Measurements from ENCODE around the gene APBB1IP.

DNA sequence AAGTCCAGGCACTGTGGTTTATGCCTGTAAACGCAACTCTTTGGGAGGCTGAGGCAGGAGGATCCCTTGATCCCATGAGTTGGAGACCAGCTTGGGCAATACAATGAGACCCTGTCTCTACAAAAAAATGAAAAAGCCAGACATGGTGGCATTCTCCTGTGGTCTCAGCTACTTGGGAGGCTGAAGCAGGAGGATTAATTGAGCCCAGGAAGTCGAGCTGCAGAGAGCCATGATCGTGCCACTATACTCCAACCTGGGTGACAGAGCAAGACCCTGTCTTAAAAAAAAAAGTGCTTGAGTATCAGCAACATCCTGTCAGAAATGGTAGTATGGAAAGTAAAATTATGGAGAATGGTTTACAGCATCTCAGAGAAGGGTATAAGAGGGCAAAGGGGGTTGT lies 11.6 kb downstream of the APBB1IP start:
- TF ChIP-seq POLR2A (IDR thresholded peaks at IDR 0.05) = no peak
- TF ChIP-seq, protein P1, sequence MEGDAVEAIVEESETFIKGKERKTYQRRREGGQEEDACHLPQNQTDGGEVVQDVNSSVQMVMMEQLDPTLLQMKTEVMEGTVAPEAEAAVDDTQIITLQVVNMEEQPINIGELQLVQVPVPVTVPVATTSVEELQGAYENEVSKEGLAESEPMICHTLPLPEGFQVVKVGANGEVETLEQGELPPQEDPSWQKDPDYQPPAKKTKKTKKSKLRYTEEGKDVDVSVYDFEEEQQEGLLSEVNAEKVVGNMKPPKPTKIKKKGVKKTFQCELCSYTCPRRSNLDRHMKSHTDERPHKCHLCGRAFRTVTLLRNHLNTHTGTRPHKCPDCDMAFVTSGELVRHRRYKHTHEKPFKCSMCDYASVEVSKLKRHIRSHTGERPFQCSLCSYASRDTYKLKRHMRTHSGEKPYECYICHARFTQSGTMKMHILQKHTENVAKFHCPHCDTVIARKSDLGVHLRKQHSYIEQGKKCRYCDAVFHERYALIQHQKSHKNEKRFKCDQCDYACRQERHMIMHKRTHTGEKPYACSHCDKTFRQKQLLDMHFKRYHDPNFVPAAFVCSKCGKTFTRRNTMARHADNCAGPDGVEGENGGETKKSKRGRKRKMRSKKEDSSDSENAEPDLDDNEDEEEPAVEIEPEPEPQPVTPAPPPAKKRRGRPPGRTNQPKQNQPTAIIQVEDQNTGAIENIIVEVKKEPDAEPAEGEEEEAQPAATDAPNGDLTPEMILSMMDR (IDR thresholded peaks at IDR 0.05) = no peak
